H1 (cell line): ENCODE data around the gene B3GLCT. TPM values are rescaled to one million over a fixed set of nuclear protein-coding genes. Genes with fewer than 3 reads are reported as not detected.

Source experiments
- CHD2 ChIP-seq: IDR thresholded peaks from 2 replicates; pipeline ENCODE4 v1.6.1; 2012; ENCODE audit warnings: low read length, improper control_type of control experiment
- EGR1 ChIP-seq: IDR thresholded peaks from 2 replicates; pipeline ENCODE4 v1.6.1; 2011; ENCODE audit warnings: low read depth, low read length, borderline replicate concordance
- HDAC2 ChIP-seq, 2 experiments: fragments of 300-600 bp in 1 of 2; sonication (generic) in 1 of 2; IDR thresholded peaks; 2 replicates each; pipeline ENCODE4 v1.6.1; 2011 to 2012; ENCODE audit warnings: low read depth in 2 of 2, low read length in 2 of 2, mild to moderate bottlenecking in 2 of 2, moderate library complexity in 2 of 2, borderline replicate concordance in 1 of 2, inconsistent platforms in 1 of 2
- polyA plus RNA-seq, 7 experiments: library from polyadenylated mRNA; depleted of rRNA in 3 of 7; stranded (reverse) in 5 of 7; unstranded in 2 of 7; fragments of >200 nt in 5 of 7; fragments of 200-250 nt in 2 of 7; gene quantifications; 1 replicate in 5 of 7; 2 replicates in 1 of 7; 4 replicates in 1 of 7; pipeline versions ENCODE4 v1.2.1 to v1.2.3, GENCODE V29; 2011 to 2013; ENCODE audit warnings: missing spikeins in 2 of 7, mixed read lengths in 2 of 7
- total RNA-seq: library from RNA; stranded (reverse); fragmentation: NEBNext Ultra II Directional; extraction: Animal tissue kit (Norgen Biotek cat#: 25700); gene quantifications from 2 replicates; pipeline ENCODE4 v1.2.1, GENCODE V29; 2021
- TF ChIP-seq, protein P1 (sequence below): IDR thresholded peaks from 2 replicates; pipeline ENCODE4 v1.6.1; 2012; ENCODE audit warnings: inconsistent platforms

B3GLCT gene
- total and polyA plus RNA-seq, 2 of the 8 experiments (the other 6 are each of a cell fraction or from before 2014, with no cell fraction given): 1.5 to 4.1 TPM

- TF ChIP-seq CHD2 (no peak), HDAC2 (IDR thresholded peaks at IDR 0.05; ENCODE audit: borderline replicate concordance in 1 of 2, low read depth in 2 of 2, low read length in 2 of 2) (no peak), EGR1 (no peak)
- TF ChIP-seq, protein P1, sequence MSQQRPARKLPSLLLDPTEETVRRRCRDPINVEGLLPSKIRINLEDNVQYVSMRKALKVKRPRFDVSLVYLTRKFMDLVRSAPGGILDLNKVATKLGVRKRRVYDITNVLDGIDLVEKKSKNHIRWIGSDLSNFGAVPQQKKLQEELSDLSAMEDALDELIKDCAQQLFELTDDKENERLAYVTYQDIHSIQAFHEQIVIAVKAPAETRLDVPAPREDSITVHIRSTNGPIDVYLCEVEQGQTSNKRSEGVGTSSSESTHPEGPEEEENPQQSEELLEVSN: no peak
Observed at GRCh38 chr13:31168736-31169135, 31.0 kb upstream of the B3GLCT start (continued).
